GM18517 (cell line): ENCODE measurements around the gene PSMB7.

Experiments used
- ATAC-seq: cut with Tn5 transposase; IDR thresholded peaks from one replicate; pipeline ENCODE4 v1.9.1; 2021; ENCODE audit warnings: mild to moderate bottlenecking, moderate library complexity; ENCODE audit not compliant: unreplicated experiment

The PSMB7 gene

DNA sequence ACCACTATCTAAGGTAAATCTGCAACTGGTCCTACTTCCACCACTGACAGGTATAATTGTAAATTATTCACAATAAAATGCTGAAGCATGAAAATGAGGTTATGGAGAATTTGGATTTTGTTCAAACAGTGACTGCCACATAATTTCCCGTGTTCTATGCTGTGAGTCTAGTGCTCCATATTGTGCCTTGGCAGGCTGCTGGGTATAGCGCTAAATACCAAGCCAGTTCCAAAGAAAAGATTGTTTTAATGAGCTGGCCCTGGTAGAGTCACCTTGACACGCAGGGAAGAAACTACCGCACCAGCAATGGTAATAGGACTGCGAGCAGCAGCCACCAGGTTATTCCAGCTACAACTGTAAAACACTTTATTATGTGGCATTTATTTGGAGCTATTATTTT lies 30.4 kb downstream of the PSMB7 start:
- ATAC-seq, result no peak

- no peak for ATAC-seq
These were observed 31.0 kb downstream of the PSMB7 start for GRCh38 chr9:124384210-124384609.

- no peak for ATAC-seq
These were observed 33.9 kb downstream of the PSMB7 start for GRCh38 chr9:124381170-124381945.

- no peak for ATAC-seq
These were observed 37.5 kb downstream of the PSMB7 start for GRCh38 chr9:124377551-124378406.

- ATAC-seq, result no peak
These were observed 38.9 kb downstream of the PSMB7 start for GRCh38 chr9:124376329-124376728.

DNA sequence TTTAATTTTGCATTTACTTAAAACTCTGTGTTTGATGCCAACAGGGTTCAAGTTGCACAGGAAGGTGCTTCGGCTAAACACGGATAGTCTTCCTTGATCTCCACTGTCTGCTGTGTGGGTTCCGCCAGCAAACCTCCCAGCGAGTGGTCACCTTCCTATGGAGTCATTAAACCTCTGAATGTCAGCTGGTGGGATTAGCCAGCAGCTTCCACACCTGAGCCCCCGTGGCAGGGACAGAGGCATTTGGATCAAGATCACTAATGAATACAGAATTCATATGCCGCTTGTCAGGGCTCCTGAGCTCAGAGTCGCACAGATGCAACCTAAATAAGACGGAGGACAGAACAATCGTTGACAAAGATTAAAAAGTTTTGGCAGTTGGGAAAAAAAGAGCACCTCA lies 39.5 kb downstream of the PSMB7 start:
- ATAC-seq, result no peak

- no peak for ATAC-seq
These were observed 41.4 kb downstream of the PSMB7 start for GRCh38 chr9:124373851-124374250.

DNA sequence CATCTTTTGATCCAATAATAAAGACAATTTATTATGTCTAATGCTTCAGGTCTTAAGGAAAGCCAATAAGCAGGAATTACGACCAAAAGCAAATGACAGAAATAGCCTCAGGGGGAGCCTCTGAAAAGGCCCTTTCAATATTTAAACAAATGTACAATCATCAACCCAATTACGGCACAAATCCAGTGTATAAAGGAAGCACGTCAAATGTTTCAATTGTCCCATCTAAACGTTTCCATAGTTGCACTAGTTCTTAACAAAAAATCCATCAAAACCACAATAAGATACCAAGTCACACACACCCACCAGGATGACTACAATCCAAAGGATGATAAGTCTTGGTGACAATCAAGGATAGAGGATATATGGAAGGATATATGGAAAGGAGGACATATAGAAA lies 41.9 kb downstream of the PSMB7 start:
- no peak for ATAC-seq

DNA sequence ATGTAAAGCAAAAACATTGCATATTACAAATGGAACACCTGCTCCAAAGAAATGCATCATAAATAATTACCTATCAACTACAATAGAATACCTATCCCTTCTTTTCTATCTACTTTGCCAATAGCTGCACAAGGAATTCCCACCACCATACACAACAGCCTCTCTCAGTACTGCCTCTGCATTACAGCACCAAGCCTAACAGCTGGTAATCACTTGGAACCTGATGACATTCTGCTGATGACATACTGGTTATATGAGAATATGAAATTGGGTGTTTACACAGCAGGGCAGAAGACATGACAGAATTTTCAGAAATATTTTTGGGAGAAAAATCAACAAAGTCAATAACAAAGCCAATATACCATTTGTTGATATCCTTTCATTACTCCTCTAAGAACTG lies 43.2 kb downstream of the PSMB7 start:
- ATAC-seq, result no peak

- ATAC-seq, result no peak
These were observed 44.2 kb downstream of the PSMB7 start for GRCh38 chr9:124370896-124371582.

- ATAC-seq, result no peak
These were observed 45.9 kb downstream of the PSMB7 start for GRCh38 chr9:124369231-124369797.

GRCh38 chr9:124368692-124369091 lies 46.5 kb downstream of the PSMB7 start:
- ATAC-seq, result no peak

DNA sequence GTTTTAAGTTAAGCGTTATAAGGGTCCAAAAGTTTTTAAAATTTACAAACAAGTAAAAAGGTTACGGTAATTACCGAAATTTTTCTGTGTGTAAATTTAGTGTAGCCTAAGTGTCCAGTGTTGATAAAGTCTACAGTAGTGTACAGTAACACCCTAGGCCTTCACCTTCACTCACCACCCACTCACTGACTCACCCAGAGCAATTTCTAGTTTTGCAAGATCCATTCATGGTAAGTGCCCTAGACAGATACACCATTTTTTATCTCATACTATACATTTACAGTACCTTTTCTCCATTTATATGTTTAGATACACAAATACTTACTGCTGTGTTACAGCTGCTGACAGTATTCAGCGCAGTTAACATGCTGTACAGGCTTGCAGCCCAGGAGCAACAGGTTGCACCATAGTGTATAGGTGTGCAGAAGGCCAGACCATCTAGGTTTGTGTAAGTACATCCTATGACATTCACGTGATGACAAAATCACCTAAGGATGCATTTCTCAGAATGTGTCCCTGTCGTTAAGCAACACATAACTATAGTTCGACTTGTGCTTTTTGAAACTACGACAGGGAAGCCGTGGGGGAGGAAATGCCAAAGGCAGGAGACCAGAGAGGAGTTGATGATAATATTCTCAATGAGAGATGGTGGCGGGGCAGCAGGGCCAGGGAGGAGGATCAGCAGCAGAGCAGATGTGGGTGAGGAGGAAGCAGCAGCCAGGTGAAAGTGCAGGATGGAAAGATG lies 48.6 kb downstream of the PSMB7 start:
- ATAC-seq, result no peak

DNA sequence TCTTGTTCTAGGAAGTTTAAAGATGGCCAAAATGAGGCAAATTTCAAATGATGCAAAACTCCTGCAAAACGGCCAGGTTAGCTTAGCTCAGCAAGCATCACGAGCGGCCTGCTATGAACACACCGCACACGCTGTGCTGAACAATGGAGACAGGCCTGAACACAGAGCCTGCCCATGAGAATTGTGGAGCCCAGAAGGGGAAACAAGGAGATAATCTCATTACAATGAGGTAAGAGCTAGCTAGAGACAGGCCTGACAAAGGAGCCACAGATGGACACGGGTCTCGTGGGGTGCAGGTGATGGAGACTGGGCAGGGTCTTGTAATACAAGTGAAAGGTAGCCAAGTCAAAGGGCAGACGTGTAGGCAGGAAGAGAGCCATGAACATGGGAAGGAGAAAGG lies 50.2 kb downstream of the PSMB7 start:
- ATAC-seq, result no peak

- no peak for ATAC-seq
These were observed 51.1 kb downstream of the PSMB7 start for GRCh38 chr9:124364141-124364540.

- ATAC-seq, result no peak
These were observed 51.7 kb downstream of the PSMB7 start for GRCh38 chr9:124363326-124364096.

- no peak for ATAC-seq
These were observed 54.1 kb downstream of the PSMB7 start for GRCh38 chr9:124361128-124361527.

- ATAC-seq, result no peak
These were observed 55.2 kb downstream of the PSMB7 start for GRCh38 chr9:124359855-124360678.

- ATAC-seq, result no peak
These were observed 55.8 kb downstream of the PSMB7 start for GRCh38 chr9:124359426-124359825.
